Measurements from ENCODE around the gene CEMP1.
"Not testable (repeated sequence)": the region's sequence is repeated elsewhere in the genome, so short reads cannot be mapped to it uniquely, and the experiment has no call there.

Gene CEMP1

GRCh38 chr16:2537451-2538379 lies 6.5 kb upstream of the CEMP1 start, which contains the start of gene PDPK1:
PDPK1 (plus strand) TSS chr16:2538021; CDS start chr16:2538113, 92 bp downstream.
- DNase-seq (ENCODE audit: low read depth): peak; percentile 63

GRCh38 chr16:2535625-2536013 lies 4.4 kb upstream of the CEMP1 start:
- DNase-seq (ENCODE audit: low read depth): no peak

GRCh38 chr16:2534335-2534734 lies 3.1 kb upstream of the CEMP1 start:
- DNase-seq (ENCODE audit: low read depth): not testable (repeated sequence)

GRCh38 chr16:2533912-2534311 lies 2.7 kb upstream of the CEMP1 start:
- DNase-seq (ENCODE audit: low read depth): no peak

GRCh38 chr16:2533142-2533755 lies 2.0 kb upstream of the CEMP1 start:
- not testable (repeated sequence) for DNase-seq (ENCODE audit: low read depth)

- no peak for DNase-seq (ENCODE audit: low read depth)
These were observed 1.4 kb upstream of the CEMP1 start for GRCh38 chr16:2532494-2533141.

- peak; percentile 74 for DNase-seq (ENCODE audit: low read depth)
These were observed 687 bp upstream of the CEMP1 start for GRCh38 chr16:2531696-2532493.

GRCh38 chr16:2530629-2531318 lies 434 bp downstream of the CEMP1 start:
- no peak for DNase-seq (ENCODE audit: low read depth)

- no peak for DNase-seq (ENCODE audit: low read depth)
These were observed 1.1 kb downstream of the CEMP1 start for GRCh38 chr16:2529961-2530628.

- DNase-seq (ENCODE audit: low read depth): no peak
These were observed 1.9 kb downstream of the CEMP1 start for GRCh38 chr16:2529061-2529931.

- DNase-seq (ENCODE audit: low read depth): no peak
These were observed 2.8 kb downstream of the CEMP1 start for GRCh38 chr16:2528161-2529060.

GRCh38 chr16:2527784-2528100 lies 3.5 kb downstream of the CEMP1 start:
- no peak for DNase-seq (ENCODE audit: low read depth)

- no peak for DNase-seq (ENCODE audit: low read depth)
These were observed 4.0 kb downstream of the CEMP1 start for GRCh38 chr16:2527071-2527783.

GRCh38 chr16:2526135-2526534 lies 5.1 kb downstream of the CEMP1 start:
- no peak for DNase-seq (ENCODE audit: low read depth)

GRCh38 chr16:2524339-2524938 lies 6.8 kb downstream of the CEMP1 start:
- DNase-seq (ENCODE audit: low read depth): no peak

- DNase-seq (ENCODE audit: low read depth): no peak
These were observed 7.4 kb downstream of the CEMP1 start for GRCh38 chr16:2523801-2524231.

GRCh38 chr16:2520784-2521531 lies 10.2 kb downstream of the CEMP1 start:
- DNase-seq (ENCODE audit: low read depth): no peak

Measured in non-pigmented ciliary epithelial cell (primary cell).